ENCODE measurements around the gene TNFRSF6B.
"Not testable (repeated sequence)": the region's sequence is repeated elsewhere in the genome, so short reads cannot be mapped to it uniquely, and the experiment has no call there.

Gene TNFRSF6B

DNA sequence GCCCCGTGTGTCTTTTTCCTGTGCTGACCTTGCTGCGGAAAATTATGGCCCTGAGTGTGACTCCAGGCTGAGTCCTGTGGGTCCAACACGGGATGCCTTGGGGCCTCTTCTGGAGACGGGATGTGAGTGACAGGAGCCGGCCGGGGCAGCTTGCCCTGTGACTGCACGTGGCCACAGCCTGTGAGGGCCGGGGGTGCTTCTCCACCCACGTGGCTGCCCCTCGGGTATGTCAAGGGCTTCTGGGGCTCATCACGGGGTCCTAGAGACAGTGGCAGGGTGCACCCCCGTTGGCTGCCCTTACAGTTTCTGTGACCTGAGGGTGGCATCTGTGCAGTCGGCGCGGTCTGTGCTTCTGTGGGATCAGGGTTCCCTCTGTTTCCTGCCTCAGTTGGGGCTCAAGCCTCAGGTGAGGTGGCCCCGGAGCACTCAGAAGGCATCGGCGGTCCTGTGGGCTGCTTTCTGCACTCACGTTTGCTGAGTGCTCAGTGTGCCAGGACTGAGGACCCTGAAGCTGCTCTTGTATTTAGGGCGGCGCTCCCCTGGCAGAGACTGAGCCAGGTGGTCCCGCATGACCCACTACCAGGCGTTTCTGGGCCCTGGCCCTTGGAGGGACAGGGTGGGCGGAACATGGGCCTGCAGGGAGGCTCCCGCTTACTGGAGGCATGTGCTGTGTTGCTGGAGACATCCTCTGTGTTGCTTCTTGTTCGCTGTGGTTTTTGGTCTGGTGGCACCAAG, 33.0 kb upstream of the TNFRSF6B start:
- DNase-seq, result no peak

DNA sequence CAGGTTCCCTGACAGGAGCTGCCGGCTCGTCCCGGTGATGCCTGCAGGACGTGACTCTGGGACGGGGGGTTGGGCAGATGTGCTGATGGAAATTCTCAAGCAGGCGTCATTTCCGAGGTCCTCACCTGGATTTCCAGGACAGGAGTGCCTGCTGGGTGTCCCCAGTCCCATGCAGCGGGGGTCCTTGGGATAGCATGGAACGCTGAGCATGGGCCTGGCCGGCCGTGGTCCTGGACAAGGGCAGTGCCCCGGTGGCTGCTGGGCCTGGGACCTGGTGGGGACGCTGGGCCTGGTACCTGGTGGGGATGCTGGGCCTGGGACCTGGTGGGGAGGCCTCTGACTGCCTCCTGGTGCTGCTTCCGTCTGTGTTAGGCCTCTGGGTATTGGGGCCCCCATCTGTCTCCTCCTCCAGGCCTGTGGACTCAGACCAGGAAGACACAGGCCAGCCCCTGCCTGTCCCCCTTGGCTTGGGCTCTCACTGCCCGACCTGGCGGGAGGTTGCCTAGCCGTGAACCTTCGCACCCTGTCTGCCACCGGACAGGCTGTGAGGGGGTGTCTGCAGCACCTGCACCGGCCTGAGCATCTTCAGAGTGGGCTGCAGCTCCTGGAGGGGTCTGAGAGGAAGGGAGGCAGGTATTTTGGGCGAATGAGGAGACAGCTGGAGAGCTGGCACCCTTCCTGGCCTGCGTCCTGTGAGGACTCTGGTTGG, 32.2 kb upstream of the TNFRSF6B start:
- no peak for DNase-seq

DNA sequence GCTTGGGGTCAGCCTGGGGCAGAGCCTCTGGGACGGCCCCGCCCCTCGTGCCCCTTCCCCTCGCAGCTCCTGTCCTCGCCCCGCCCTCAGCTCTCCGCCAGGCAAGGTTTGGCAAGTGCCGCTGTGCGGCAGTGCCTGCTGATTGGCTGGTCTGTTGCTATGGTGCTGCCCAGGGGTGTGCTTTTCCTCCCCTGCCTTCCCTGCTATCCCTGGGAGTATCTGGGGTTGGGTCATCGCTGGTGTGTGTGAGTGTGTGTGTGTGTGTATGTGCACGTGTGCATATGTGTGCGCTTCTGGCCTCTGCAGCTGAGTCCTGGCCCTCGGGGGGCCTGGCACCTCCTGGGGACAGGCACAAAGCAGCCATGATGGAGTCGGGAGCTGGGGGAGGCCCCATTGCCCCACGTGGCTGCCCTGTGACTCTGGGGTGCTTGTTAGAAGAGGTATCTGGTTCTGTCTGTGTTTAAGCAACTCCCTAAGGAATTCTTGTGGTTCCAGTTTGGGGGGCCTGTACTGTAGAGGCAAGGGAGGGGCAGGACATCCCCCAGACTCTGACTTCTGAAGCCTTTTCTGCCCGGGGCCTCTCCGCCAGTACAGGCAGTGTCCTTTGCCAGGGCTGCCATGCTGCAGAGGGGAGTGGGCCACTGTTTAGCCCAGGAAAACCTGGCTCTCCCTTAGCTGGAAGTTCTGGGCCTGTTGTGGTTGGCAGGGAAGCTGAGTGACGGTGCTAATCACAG, 31.4 kb upstream of the TNFRSF6B start:
- no peak for DNase-seq

DNA sequence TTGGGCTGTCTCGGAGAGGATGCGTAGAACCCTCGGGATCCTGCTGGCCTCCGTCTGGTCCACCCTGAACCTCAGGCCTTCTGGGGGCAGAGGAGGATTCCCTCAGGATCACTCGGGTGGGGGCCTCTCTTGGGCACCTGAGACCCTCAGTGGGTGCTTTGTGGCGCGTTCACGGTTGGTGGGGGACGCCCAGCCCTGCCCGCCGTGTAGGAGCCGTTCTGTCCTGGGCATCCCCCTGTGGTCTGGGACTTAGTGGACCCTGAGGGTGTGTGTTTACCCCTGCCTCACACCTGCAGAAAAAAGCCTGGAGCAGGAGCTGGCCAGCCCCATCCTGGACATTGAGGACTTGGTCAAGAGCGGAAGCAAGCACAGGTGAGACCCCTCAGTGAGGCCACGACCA, 30.7 kb upstream of the TNFRSF6B start:
- no peak for DNase-seq

DNA sequence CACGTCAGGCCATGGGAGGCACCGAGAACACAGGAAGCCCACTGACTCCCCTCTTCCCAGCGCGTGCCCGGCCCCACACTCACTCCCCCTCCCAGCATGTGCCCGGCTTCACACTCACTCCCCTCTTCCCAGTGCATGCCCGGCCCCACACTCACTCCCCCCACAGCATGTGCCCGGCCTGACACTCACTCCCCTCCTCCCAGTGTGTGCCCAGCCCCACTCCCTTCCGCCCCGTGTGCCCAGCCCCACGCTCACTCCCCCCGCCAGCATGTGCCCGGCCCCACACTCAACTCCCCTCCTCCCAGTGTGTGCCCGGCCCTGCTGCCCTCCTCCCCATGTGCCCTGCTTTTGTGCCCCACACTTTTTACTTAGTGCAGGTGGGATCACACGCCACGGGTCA, 28.6 kb upstream of the TNFRSF6B start:
- DNase-seq, result no peak

DNA sequence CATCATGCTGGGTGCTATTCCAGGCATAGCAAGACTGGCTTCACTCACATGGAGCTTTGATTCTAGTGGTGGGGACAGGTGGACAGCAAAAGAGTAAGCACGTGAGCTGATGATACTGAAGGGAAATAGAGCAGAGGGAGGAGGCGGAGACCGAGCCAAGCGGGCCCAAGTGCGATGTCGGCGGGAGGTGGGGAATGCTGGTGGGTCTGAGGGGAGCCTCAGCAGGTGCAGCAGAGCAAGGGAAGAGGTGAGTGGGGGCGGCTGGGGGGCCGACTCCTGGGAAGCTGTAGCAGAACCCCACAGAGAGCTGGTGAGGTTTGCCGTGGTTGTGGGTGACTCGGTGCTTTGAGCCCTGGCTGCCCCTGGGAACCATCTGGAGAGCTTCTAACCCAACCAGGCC, 28.1 kb upstream of the TNFRSF6B start:
- no peak for DNase-seq

DNA sequence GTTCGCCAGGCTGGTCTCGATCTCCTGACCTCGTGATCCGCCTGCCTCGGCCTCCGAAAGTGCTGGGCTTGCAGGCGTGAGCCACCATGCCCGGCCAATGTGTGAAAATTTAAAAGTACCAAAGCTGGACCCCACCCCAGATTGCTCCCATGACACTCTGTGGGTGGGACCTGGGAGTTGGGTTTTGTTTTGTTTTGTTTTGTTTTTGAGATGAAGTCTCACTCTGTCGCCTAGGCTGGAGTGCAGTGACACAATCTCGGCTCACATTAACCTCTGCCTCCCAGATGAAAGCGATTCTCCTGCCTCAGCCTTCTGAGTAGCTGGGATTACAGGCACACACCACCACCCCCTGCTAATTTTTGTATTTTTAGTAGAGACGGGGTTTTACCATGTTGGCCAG, 24.8 kb upstream of the TNFRSF6B start:
- not testable (repeated sequence) for DNase-seq

DNA sequence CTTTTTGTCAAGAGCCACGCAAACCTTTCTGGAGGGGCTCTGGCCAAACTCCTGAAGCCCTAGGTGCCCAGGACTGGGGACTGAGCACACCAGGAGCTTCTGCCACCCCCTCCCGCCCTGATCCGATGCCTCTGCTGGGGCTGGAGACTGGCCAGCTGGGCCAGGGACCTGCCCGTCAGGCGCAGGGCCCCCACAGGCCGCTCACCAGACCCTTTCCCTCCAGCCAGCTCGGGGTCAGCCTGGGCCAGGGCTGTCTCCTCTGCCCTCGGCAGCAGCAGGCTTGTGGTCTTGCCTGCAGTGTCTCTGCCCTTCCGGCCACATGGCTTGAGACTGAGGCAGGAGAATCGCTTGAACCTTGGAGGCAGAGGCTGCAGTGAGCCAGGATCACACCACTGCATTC, 23.8 kb upstream of the TNFRSF6B start:
- no peak for DNase-seq

DNA sequence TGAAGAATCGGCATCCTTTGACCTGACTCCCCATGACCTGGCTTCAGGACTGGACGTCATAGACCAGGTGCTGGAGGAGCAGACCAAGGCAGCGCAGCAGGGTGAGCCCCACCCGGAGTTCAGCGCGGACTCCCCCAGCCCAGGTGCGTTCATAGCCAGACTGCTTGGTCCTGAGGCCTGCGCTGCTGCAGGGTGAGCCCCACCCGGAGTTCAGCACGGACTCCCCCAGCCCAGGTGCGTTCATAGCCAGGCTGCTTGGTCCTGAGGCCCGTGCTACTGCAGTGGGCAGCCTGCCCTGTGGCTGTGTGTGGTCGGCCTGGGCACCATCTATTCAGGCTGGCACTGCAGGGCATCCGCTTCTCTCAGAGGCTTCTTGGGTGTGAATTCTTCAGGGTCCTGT, 22.5 kb upstream of the TNFRSF6B start:
- no peak for DNase-seq

DNA sequence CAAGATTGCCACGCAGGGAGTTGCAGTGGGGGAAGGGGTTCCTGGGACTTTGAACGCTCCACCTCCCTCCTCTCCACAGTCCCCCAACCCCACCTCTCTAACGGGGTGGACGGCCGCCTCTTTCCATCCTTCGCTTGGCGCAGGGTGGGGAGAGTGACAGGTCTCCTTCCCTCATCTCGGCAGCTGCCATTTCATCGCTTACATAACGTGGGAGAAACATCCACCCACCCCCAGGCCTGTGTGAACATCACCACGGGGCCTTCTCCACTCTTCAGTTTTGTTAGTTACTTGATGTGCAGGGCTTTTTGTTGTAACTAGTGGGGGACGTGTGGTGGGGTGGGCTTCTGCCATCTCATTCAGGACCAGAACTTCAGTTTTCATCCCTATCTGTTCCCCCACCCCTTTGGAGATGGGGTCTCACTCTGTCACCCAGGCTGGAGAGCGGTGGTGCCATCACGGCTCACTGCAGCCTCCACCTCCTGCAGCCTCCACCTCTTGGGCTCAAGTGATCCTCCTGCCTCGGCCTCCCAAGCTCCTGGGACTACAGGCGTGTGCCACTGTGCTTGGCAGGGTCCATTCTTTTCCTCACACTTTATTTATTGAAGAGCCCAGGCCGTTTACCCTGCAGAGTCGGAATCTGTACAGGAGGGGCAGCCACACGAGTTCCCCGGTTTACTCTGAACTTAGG, 20.6 kb upstream of the TNFRSF6B start:
- no peak for DNase-seq

DNA sequence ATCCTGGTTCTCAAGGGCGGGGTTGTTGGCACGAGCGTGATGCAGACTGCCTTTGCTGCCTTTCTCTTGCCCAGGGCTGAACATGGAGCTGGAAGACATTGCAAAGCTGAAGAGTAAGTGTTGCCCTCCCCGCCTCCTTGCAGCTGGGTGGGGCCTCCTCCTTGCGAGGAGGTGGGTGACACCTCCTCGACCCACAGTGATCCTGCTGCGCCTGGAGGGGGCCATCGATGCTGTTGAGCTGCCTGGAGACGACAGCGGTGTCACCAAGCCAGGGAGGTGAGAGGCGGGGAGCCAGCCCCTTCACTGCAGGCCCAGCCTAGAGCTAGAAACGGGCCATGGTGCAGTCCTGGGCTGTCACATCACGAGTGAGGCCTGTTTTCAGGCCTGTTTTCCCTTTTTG, 18.4 kb upstream of the TNFRSF6B start:
- no peak for DNase-seq

DNA sequence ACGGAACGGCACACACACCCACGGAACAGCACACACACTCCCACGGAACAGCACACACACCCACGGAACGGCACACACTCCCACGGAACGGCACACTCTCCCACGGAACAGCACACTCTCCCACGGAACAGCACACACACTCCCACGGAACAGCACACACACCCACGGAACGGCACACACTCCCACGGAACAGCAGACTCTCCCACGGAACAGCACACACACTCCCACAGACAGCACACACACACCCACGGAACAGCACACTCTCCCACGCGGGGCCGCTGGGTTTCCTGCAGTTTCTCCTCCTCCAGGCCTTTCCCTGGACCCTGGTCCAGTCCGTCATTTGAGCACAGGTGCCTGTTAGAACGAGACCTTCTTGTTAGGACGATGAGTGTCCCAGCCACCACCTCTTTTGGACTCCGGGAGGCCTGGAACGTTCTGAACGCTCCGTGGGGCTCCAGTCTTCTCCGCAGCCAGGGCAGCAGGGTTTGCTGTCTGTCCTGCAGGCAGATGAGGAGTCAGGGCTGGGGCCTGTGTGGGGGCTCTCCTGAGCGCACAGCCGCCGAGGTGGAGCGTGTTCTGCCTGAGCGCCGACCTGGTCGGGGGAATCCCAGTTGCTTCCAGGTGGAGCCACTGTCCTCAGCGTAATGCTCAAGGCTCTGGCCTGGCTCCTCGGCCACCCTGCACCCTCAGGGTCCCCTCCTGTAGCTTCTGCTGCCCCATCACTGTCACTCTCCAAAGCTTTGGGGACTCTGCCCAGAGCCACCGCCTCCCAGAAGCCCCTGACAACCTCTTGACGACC, 17.6 kb upstream of the TNFRSF6B start:
- no peak for DNase-seq

DNA sequence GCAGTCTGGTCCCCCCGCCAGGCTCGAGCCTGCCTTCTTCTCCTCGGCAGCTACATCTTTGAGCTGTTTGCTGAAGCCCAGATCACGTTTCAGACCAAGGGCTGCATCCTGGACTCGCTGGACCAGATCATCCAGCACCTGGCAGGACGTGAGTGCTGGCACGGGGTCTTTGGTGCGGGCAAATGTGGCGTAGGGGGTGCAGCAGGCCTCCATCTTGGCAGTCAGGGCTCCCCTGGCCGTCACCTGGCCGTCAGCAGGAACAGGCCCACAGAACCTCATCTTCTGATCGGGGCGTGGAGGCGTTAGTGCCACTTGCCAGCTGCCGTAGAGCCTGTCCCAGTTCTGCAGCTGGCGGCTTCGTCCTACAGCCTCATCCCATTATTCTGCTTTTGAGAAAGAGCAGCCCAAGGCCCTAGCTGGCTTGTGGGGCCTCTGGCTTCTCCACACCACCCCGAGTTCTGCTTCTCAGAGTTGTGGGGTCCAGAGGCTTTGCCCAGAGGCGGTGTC, 16.6 kb upstream of the TNFRSF6B start:
- no peak for DNase-seq

DNA sequence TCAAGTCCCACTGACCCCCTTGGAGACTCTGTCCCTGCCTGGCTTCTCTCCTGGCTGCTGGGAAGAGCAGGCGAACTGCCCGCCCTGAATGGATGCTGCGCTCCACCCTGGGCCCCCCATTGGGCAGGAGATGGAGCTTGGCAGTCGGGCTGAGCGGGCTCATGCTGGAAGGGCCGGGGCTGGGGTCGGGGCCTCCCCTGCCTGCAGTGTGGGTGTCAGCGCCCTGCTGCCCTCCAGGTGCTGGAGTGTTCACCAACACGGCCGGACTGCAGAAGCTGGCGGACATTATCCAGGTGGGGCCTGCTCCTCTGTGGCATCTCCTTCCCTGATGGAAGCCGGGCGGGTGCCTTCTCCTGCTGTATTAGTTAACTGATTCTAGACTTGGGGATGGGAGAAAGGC, 16.0 kb upstream of the TNFRSF6B start:
- DNase-seq, result no peak

DNA sequence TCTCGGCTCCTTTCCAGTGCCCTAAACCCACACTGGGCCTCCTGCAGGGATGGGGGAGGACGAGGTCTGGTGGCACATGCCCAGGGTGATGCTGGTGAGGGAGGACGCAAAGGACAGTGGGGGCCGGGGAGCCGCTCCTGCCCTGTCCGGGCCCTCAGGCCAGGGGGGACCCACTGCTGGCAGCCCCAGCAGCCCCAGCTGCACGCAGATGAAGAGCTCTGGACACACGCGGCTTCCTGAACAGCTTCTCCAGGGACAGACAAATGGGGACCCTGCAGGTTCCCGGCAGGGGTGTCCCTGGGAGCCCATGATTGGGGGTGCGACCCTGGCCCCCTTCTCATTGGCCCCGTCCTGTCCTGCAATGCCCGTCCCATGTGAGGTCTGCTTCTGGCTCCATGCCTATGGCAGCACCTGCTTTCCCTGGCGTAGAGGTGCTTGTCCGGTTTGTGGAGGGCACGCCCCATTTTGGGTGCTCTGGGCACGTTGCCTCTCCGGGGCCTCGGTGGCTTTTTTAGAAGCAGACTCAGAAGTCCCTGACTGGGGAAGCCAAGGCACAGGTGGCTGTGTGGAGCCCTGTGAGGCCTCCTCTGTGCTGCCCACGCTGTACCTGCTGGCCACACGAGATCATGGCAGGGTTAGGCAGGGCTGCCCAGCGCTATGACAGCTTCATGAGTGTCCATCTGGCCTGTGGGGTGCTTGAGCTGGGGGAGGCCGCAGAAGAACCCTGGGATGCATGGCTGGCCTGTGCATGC, 15.4 kb upstream of the TNFRSF6B start:
- DNase-seq, result no peak

DNA sequence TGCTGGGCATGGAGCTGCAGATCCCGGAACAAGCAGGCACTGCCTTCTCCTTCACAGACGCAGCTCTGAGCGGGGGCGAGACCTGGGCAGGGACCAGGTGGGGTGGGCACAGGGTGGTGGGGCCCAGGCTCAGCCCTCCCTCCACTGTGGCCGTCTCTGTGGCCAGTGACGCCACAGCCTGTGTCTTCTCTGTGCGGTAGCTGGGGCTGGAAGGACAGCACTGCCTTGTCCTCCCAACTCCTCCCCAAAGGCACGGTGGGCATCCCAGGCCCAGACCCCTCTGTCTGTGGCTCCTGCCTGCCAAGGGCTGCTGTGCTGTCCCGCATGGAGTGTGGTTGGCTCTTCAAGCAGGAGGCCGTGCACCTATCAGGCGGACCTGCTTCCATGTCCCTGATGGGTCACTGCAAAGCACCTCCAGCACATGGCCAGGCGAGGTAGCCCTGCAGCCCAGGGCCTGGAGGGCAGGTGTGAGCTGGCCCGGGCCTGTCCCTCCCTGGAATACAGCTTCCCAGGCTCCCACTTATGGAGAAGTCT, 14.8 kb upstream of the TNFRSF6B start:
- no peak for DNase-seq

DNA sequence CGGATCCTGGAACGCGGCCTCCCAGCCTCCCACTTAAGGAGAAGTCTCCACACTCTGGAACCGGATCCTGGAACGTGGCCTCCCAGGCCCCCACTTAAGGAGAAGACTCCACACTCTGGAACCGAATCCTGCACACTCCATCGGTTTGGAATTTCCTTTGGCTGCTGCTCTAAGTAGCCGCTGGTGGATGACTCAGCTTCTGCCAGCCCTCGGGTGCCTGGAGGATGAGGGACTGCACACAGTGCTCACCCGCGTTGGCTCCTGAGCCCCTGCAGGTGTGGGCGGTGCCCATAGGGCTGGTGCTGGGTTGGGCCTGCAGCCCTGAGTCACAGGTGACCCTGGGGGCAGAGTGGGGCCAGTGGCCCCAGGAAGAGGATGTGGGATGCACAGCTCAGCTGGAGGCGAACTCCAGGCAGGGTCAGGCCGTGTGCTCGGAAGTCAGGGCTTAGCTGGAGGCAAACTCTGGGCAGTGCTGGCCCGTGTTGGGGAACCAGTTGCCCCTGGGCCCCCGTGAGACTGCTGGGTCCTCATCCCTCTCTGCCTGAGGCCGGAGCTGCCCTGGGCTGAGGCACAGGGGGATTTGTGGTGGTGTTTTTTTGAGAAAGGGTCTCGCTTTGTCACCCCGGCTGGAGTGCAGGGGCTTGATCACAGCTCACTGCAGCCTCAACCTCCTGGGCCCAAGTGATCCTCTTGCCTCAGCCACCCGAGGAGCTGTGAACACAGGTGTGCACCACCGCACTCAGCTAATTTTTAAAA, 13.9 kb upstream of the TNFRSF6B start:
- no peak for DNase-seq

DNA sequence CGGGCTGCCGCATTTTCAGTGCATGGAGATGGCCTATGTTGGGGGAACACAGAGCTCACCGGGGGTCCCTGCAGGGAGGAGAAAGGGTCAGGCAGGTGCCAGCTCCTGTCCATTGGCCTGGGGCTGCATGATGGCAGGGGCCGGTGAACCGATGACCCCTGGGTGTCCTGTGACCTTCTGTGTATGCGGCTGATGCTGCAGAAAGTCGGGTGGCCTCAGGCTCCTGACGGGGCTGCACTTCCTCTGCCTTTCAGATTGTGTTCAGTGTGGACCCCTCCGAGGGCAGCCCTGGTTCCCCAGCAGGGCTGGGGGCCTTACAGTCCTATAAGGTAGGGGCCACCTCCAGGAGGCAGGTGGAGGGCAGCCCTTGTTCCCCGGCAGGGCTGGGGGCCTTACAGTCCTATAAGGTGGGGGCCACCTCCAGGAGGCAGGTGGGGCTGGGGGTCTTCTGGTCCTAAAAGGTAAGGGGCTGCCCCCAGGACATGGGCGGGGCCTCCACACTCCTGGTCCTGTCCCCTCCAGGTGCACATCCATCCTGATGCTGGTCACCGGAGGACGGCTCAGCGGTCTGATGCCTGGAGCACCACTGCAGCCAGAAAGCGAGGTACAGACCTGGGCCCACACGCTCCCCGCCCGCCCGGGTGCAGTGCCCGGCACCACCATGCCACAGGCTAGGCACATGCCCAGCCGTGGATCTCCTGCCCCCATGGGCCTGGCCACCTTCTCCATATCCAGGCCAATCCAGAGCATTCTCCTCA, 11.0 kb upstream of the TNFRSF6B start:
- DNase-seq, result no peak

DNA sequence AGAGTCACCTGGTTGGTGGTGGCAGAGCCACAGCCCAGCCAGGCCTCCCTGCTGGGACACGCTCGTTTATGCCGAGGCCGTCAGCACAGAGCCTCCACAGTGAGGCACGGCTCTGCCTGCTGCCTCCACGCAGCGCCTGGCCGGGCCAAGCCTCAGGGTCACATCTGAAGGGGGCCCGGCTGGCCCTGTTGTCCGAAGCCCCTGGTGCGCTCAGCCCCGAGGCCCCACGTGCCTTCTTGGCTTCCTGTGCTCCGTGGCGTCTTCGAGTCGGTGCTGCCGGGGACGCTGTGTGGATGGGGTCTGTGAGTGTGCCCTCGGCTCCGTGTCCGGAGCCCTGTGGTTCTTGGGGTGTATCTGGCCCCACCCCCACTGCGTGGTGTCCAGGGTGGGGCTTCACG, 10.4 kb upstream of the TNFRSF6B start:
- no peak for DNase-seq

All from NCI-H1694 (cell line).